Endometrial microvascular endothelial cells (primary cell): ENCODE data around the gene TGM3. TPM values are rescaled to one million over a fixed set of nuclear protein-coding genes. Genes with fewer than 3 reads are reported as not detected.

Experiments used
- in situ Hi-C: cut with HindIII; loops from 2 replicates; pipeline ENCODE4 v1.10.0; 2017; ENCODE audit warnings: low sequenced_read_pairs, low pct_unique_long_range_greater_than_20kb; ENCODE audit errors: inconsistent ontology term
- total RNA-seq: library from RNA; depleted of rRNA; stranded (reverse); fragments of >200 nt; gene quantifications from one replicate; pipeline ENCODE4 v1.2.3, GENCODE V29; 2015; ENCODE audit errors: inconsistent ontology term

The TGM3 gene
- total RNA-seq, 1 donor from 2014 or later: not detected

DNA sequence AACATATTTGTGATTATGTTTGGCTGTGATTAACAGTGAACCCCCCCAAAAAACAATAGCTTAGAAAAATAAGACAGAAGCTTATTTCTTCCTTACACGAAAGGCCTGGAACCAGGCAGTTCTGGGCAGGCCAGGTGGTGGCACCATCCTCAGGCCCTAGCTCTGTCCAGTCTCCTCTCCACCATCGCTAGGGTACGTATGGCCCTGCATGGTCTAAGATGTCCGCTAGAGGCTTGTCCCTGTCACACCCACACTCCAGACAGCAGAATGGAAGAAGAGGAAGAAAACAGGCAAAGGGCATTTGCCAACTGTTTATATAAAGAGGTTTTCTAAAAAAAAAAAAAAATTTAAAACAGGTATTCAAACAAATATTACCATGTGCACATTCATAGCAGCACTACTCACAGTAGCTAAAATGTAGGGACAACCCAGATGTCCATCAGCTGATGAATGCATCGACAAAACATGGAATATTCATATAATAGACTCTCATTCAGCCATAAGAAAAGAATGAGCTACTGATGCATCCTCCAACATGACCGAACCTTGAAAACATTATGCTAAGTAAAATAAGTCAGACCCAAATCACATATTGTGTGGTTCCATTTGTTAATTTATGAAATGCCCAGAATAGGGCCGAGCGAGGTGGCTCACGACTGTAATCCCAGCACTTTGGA is 6.7 kb downstream of the TGM3 start:
- in situ Hi-C loops: no loop called here

- in situ Hi-C loops: no loop called here
Measured at GRCh38 chr20:2303673-2304072, 7.9 kb downstream of the TGM3 start.

- in situ Hi-C loops: no loop called here
Measured at GRCh38 chr20:2304180-2304579, 8.4 kb downstream of the TGM3 start.

GRCh38 chr20:2305029-2305428 is 9.2 kb downstream of the TGM3 start:
- in situ Hi-C loops: no loop called here

- in situ Hi-C loops: no loop called here
Measured at GRCh38 chr20:2305479-2305878, 9.7 kb downstream of the TGM3 start.

DNA sequence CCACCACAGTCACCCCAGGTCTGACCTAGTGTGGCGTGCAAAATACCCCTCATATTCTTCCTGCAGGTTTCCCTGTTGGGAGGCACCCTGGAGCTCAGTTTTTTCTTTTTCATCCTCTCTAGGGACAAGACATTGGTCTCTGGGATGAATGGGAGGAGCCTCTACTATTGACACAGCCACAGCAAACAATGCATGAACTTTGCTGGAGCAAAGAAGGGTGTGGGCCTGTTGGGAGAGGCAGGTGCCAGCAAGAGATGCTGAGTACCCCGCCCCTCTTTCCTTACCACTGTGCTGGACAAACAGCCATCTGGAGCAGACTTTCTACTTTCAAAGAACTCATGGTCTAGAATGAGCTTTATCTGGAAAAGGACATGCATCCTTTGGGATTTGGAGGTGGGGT is 10.1 kb downstream of the TGM3 start:
- in situ Hi-C loops: no loop called here

DNA sequence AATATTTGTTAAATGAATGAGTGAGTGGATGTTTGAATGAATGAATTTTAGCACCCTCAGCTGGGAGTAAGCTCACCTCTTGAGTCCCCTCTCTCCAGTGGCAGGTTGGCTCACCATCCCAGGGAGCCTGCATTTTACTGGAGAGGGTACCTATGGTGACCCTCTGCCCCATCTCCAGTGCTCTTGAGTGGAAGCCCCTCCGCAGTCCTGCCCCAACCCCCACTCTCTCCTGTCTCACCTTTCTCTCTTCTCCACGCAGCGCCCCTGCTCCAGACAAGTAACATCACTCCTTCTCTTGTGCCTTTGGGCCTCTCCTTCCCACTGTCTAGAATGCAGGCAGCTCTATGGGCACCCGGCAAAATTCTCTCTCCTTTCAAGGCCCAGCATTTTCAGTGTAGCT is 11.3 kb downstream of the TGM3 start:
- in situ Hi-C loops: no loop called here

- in situ Hi-C loops: no loop called here
Measured at GRCh38 chr20:2311329-2311728, 15.5 kb downstream of the TGM3 start.

DNA sequence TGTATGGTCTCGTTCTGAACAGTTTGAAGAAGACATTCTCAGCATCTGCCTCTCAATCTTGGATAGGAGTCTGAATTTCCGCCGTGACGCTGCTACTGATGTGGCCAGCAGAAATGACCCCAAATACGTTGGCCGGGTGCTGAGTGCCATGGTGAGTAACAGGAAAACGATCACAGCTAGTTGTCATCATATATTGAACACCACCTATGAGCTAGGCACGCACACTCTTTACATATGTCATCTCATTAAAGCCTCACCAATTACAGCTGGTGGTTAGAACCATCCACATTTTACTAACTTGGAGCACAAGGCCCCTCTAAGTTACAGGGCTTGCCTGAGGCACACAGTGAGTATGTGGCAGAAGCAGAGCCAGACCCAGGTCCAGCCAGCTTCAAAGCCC is 17.1 kb downstream of the TGM3 start:
- in situ Hi-C loops: no loop called here

GRCh38 chr20:2313316-2313715 is 17.5 kb downstream of the TGM3 start:
- in situ Hi-C loops: no loop called here

DNA sequence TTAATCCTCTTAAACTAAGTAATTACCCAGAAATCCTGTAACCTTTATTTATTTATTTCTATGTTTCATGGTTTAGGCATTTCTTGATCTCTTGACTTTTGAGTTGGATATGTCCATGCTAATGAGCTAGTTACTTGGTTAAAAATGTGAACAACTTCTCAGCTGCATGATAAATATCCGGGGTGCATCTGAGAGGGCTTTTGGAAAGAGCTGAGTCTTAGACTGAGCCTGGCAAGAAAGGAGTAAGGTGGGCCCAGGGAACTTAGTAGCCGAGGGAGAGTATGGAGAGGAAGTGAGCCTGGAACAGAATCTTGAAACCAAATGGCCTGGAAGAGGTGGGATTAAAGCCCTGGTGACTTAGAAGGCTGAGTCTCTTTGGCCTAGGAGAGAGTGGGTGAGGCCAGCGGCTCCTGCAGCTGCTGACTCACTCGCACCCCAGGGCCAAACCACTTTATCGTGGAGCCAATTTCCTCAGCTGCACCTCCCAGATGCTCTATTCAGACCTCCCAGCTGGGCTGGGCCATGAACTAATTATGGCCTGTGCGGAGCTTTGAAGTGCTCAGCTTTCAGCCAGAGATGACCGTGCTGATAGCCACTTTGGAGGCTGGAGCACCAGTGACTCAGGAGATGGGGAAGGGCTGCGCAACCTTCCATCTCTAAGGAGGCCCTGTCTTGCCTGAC is 19.1 kb downstream of the TGM3 start:
- in situ Hi-C loops: no loop called here

DNA sequence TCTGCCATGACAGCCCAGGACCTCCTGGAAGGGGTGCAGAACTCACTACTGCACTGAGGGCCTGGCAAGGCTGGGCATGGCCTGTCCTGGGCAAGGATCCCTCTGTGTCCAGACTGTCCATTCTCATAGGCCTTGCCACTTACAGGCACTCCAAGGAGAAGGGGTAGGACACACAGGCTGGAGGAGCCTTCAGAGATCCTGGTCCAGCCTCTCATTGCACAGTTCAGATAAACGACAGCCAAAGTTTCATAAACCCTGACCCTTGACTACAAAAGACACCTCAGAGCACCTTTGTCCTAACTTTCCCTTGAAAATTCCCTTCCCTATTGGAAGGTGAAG is 19.6 kb downstream of the TGM3 start:
- in situ Hi-C loops: no loop called here

DNA sequence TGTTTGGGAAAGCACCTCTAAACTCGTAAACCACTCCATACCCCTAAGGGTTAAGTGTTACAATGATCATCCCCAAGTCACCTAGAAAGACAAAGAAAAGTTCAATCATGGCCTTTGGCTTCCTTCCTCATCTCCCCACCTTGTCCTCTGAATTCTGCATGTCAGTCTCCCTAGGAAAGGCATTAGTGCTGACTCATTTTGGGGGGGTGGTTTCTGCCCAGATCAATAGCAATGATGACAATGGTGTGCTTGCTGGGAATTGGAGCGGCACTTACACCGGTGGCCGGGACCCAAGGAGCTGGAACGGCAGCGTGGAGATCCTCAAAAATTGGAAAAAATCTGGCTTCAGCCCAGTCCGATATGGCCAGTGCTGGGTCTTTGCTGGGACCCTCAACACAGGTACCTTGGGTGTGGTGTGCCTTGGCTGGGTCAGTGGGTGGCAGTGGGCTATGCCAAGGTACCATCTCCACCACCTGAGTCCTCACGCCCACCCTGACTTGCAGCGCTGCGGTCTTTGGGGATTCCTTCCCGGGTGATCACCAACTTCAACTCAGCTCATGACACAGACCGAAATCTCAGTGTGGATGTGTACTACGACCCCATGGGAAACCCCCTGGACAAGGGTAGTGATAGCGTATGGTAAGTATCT is 21.2 kb downstream of the TGM3 start:
- in situ Hi-C loops: no loop called here

DNA sequence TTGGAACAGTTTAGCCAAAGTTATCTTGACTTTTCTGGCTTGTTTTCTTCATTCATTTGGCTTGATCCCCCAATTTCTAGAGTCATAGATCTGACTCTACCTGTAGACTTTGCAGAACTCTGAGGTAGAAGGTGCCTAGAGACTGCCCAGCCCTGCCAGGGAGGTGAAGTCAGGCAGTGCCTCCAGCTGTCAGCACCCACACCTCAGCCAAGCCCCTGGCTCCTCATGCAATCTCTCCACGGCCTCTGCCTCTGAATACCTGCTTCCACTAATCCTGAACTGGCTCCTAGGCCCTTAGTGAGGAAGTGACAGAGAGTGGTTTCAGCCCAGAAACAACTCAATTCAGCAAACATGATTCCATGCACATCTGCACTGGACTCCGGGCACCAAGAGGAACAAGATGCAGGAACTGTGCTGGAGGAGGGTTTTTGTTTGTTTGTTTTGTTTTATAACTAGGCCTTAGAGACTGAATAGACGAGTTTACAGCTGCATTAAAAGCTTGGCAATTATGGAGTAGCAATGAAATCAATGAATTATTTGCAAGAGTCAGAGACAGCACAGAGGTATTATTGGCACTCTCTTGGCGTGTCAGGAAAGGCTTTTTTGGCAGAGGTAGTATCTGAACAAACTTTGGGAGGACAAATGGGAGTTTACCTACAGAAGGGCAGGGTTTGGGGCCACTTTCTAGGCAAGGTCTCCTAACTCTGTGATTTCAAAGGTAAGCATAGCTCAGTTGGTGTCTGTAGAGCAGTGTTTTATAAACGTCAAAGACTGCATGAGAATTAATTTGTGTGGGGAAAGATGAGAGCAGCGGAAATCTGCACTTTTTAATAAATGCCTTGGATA is 25.2 kb downstream of the TGM3 start:
- in situ Hi-C loops: no loop called here

DNA sequence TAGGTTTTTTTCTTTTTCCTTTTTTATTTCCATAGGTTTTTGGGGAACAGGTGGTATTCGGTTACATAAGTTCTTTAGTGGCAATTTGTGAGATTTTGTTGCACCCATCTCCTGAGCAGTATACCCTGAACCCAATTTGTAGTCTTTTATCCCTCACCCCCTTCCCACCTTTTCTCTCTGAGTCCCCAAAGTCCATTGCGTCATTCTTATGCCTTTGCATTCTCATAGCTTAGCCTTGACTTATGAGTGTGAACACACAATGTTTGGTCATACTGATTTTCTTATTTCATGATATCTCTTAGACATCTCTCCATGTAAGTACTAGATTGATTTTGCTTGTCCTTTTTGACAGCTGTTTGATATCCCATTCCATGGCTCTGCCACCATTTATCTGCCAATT is 27.2 kb downstream of the TGM3 start:
- in situ Hi-C loops: no loop called here

- in situ Hi-C loops: no loop called here
Measured at GRCh38 chr20:2326046-2326445, 30.2 kb downstream of the TGM3 start.

GRCh38 chr20:2327620-2328555 is 32.1 kb downstream of the TGM3 start:
- in situ Hi-C loops: no loop called here

- in situ Hi-C loops: no loop called here
Measured at GRCh38 chr20:2329286-2329685, 33.5 kb downstream of the TGM3 start.
